Fibroblast of skin of left quadriceps (primary cell): ENCODE measurements around the gene SSMEM1.
"Not testable (repeated sequence)": the region's sequence is repeated elsewhere in the genome, so short reads cannot be mapped to it uniquely, and the experiment has no call there.

Experiments used
- DNase-seq, 2 experiments: peaks; one replicate each; pipeline ENCODE4 v3.0.0-alpha.2; 2013; ENCODE audit warnings: low read depth in 2 of 2

SSMEM1 gene, protein sequence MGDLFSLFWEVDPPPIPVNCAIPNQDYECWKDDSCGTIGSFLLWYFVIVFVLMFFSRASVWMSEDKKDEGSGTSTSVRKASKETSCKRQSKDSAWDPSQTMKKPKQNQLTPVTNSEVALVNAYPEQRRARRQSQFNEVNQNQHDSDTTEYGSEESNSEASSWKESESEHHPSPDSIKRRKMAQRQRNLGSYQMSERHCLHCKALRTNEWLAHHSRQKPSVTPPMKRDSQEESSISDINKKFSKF

DNA sequence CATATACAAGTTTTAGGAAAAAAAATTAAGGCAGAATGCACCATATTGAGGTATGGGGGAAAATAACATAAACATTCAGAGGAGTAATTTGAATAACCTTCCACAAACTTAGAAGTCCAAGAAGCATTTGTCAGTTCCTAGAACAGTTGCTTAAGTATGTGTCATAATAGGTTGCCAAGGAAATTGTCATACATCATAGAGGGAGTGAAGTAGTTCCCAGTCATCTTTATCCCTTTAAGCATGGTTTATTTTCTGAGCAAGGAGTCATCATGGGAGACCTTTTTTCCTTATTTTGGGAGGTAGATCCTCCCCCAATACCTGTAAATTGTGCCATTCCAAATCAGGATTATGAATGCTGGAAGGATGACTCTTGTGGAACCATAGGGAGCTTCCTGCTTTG, at the start of gene SSMEM1:
TSS of gene SSMEM1 (plus strand) at position 219 of the 400 bp plus-strand sequence. CDS start at position 270, 51 bp downstream.
- DNase-seq, result peak in 1 of 2 experiments; percentile 35

GRCh38 chr7:130160023-130160422, 47.6 kb upstream of the SSMEM1 start:
- DNase-seq, result no peak

DNA sequence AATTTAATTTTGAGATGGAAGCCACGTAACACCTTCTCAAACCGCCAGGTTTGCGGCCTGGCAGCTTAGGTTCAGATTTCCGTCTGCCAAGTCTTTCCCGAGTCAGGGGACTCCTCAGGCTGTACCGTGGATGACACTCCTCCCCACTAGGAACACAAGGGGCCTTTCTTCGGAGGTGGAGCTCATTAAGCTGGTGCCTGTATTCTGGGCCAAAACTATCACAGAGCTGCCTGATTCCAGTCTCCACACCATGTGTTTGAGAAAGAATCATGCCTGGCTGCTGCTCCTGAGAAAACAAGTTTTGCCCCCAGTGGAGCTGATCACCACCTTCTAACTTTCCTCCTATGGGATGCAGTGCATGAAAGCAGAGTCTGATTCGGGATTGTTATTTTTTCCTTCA, 47.2 kb upstream of the SSMEM1 start:
- no peak for DNase-seq

DNA sequence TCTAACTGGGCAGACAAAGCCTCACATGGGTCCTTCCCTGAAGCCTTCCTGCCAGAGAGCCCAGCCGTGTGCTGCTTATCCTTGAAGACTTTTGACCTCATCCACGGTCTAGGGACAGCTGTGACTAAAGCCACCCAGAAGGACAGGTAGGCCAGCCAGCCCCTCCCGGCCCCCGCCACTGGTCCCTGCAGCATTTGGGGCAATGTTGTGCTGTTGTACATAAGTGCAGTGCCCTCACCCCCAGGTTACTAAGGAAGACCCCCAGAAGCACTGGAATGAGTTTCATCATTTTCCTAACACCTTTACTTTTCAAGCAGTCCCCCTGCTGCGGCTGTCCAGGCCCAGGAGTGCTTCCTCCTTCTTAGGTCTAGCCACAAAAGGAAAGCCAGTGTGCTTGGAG, 45.5 kb upstream of the SSMEM1 start:
- DNase-seq, result no peak

GRCh38 chr7:130174237-130174959, 33.3 kb upstream of the SSMEM1 start:
- no peak for DNase-seq

DNA sequence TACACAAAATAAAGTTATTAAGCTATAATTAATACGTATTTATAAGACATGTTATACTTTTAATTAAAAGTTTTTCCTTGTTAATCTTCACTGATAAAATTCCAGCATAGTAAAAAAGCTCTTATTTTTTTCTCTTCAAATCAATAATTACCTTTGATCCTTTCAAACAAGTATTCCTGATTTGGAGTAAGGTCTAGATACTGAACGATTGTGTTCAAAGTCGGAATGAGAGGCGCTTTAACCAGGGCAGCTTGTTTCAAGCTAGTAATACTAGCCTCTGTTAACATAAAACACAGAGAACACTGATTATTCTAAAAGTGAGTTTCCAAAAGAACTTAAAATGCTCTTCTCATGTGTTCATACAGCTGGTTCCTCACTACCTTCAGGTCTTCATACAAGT, 29.4 kb upstream of the SSMEM1 start:
- DNase-seq, result no peak

GRCh38 chr7:130179631-130180030, 28.0 kb upstream of the SSMEM1 start:
- DNase-seq, result no peak

GRCh38 chr7:130180571-130181262, 26.9 kb upstream of the SSMEM1 start:
- DNase-seq, result no peak

GRCh38 chr7:130181263-130181605, 26.4 kb upstream of the SSMEM1 start:
- no peak for DNase-seq

- no peak for DNase-seq
Measured at GRCh38 chr7:130182990-130183389, 24.7 kb upstream of the SSMEM1 start.

DNA sequence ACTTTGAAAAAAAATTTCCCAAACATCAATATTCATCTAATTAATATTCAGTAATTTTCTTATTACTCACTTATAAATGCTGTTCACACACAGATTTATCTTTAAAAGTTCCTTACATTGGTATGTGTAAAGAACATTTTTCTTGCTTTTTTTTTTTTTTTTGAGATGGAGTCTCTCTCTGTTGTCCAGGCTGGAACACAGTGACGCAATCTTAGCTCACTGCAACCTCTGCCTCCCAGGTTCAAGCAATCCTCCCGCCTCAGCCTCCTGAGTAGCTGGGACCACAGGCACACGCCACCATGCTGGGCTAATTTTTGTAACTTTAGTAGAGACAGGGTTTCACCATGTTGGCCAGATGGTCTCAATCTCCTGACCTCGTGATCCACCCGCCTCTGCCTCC, 23.3 kb upstream of the SSMEM1 start:
- DNase-seq, result not testable (repeated sequence)

GRCh38 chr7:130187360-130187759, 20.3 kb upstream of the SSMEM1 start:
- DNase-seq, result no peak

DNA sequence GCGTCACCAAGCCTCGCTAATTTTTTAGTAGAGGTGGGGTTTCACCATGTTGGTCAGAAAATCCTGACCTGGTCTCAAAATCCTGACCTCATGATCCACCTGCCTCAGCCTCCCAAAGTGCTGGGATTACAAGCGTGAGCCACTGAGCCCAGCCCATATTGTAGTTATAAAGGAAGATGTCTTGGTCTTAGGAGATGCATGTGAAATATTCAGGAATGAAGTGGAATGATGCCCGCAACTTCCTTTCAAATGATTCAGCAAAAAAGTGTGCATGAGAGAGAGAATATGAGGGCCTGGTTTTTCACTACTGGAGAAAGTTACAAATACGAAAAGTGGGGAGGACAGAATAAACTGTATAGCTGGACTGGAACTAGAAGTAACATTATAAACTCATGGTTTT, 18.3 kb upstream of the SSMEM1 start:
- peak in 1 of 2 experiments; percentile 28 for DNase-seq

DNA sequence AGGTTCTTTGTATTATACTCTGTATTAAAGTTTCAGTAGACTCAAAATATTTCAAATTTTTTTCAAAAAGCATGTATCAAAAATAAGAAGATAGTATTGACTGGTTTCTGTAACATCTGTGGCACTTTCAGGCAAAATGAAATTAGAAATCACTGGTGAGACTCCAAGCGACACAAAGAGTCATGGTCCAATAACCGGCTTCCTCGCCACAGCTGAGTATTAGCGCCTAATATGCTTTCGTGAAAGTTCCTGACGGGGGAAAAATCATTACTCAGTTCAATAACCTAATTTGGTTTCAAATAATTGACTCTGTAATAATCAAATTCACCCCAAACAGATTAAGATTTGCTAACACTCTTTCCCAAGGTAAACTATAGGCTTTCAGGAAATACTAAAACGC, 15.9 kb upstream of the SSMEM1 start:
- no peak for DNase-seq

GRCh38 chr7:130195396-130195795, 12.3 kb upstream of the SSMEM1 start:
- DNase-seq, result no peak

DNA sequence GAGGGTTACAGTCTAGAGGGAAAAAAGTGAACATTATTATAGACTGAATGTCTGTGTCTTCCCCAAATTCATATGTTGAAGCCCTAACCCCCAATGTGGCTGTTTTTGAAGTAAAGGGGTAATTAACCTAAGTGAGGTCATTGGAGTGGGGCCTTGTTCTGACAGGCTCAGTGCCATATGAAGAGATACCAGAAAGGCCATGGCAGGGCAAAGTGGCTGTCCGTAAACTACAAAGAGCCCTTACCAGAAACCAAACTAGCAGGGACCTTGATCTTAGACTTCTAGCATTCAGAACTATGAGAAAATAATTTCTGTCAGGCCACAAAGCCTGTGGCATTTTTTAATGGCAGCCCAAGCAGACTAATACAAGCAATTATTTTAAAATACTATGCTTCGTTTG, 11.2 kb upstream of the SSMEM1 start:
- DNase-seq, result no peak

- DNase-seq, result no peak
Measured at GRCh38 chr7:130197094-130197493, 10.6 kb upstream of the SSMEM1 start.

GRCh38 chr7:130201796-130202195, 5.9 kb upstream of the SSMEM1 start:
- DNase-seq, result no peak

DNA sequence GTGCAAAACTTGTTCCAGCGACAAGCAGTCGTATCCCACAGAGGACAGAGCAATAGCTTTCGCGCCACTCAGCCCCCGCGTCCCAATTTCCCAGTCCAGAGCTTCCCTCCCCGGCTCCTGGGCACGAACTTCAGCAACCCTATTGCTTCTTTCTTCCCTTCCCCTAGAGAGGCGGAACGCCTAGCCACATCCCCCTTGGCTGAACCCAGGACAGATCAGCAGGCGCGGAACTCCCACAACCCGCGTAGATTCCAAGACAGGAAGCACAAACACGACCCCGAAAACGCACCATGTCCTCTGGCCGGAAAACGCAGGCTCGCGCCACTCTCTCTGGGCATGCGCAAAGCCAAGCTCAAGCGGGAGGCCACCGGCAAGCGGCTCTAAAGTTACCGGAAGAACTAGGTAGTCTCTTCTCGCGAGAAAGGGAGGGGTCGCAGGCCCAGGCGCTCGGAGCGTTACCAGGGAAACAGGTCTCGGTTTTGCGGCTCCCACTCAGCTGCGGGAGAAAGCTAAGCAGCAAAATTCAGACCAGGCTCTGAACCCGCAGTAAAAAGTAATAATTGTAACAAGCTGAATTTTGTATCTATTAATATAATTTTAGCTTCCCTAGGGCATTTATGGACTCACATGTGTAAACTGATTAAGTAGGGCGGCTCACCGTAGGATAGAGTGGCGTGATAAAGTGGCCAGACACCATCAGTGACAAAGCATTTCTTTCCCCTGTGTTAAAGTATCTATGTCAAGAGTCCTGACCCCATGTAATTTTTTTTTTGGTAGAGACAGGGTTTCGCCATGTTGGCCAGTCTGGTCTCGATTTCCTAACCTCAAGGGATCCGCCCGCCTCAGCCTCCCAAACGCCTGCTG, 2.3 kb upstream of the SSMEM1 start, which contains the start of gene TMEM209:
TSS of gene TMEM209 (minus strand) at position 323 of the 864 bp plus-strand sequence. CDS start at position 292, 31 bp downstream.
- DNase-seq, result peak; percentile 94 to 95

DNA sequence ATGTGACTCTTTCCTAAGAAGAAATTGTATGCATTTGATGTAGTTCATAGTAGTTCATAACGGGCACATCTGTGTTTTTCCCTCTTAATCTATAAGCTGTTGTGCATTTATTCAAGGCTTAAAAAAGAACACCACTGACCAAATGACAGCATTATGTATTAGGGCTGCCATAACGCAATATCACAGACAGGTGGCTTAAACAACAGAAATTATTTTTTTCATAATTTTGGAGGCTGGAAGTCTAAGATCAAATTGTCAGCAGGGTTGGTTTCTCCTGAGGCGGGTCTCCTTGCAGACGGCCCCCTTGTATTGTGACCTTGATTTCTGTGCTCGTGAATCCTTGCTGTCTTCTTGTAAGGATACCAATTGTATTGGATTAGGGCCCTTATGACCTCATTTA, 627 bp upstream of the SSMEM1 start:
- DNase-seq, result no peak

DNA sequence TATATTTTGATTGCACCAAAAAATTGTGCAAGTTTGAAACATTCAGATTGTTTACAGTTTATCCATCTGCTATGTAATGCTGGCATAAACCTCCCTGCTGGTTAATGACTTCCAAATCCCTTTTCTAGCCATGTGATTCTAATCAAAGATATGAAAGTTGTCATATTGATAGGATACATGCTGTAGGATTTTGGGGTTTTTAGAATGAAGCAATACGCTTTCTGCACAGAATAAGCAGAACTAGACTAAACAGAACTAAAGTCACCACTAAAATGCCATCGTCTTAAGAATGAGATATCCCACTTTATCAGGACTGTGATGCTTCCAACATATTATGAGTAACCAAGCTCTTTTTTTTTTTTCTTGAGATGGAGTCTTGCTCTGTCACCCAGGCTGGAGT, 856 bp downstream of the SSMEM1 start:
- peak in 1 of 2 experiments; percentile 32 for DNase-seq
